Fibroblast of lung (primary cell): ENCODE results near the gene PEX14. TPM values are rescaled to one million over a fixed set of nuclear protein-coding genes. Genes with fewer than 3 reads are reported as not detected.
A peak's percentile ranks its signal among the peaks of the same experiment; 100 is the strongest.

Experiments
- DNase-seq, 2 donors: peaks; one replicate each; pipeline versions ENCODE4 v3.0.0 to v3.0.0-alpha.2; 2010; ENCODE audit warnings: low read depth in 2 of 2
- H2AFZ ChIP-seq: 2 replicates; pipeline ENCODE4 v1.5.1; 2012; ENCODE audit warnings: low read length, control low read depth, inconsistent platforms
- H3K27ac ChIP-seq: 2 replicates; pipeline ENCODE4 v1.5.1; 2011; ENCODE audit warnings: low read length, control low read depth; ENCODE audit not compliant: insufficient read depth
- H3K27me3 ChIP-seq: 2 replicates; pipeline ENCODE4 v1.5.1; 2011; ENCODE audit warnings: mild to moderate bottlenecking, low read length; ENCODE audit not compliant: control insufficient read depth, insufficient read depth
- H3K36me3 ChIP-seq: 2 replicates; pipeline ENCODE4 v1.5.1; 2011; ENCODE audit warnings: low read length; ENCODE audit not compliant: control insufficient read depth, insufficient read depth
- H3K4me1 ChIP-seq: 2 replicates; pipeline ENCODE4 v1.5.1; 2011; ENCODE audit warnings: low read length; ENCODE audit not compliant: control insufficient read depth, insufficient read depth; ENCODE audit errors: extremely low read depth
- H3K4me2 ChIP-seq: 2 replicates; pipeline ENCODE4 v1.5.1; 2011; ENCODE audit warnings: low read length, control low read depth; ENCODE audit not compliant: insufficient read depth; ENCODE audit errors: extremely low read depth
- H3K4me3 ChIP-seq, 4 experiments: fragments of 200-600 bp in 1 of 4; sonication (generic) in 1 of 4; replicated peaks in 1 of 4; 2 replicates each; pipeline ENCODE4 v1.5.1; 2011 to 2016; ENCODE audit warnings: low read length in 4 of 4, low read depth in 3 of 4, mild to moderate bottlenecking in 3 of 4, control low read depth in 2 of 4, inconsistent platforms in 1 of 4, mixed read lengths in 1 of 4; ENCODE audit not compliant: insufficient read depth in 1 of 4; ENCODE audit errors: control extremely low read depth in 1 of 4
- H3K79me2 ChIP-seq: 2 replicates; pipeline ENCODE4 v1.5.1; 2012; ENCODE audit warnings: mild to moderate bottlenecking, low read length, inconsistent platforms; ENCODE audit not compliant: control insufficient read depth, insufficient read depth
- H3K9ac ChIP-seq: 2 replicates; pipeline ENCODE4 v1.5.1; 2011; ENCODE audit warnings: mild to moderate bottlenecking, low read length, control low read depth; ENCODE audit not compliant: insufficient read depth
- H3K9me3 ChIP-seq: 2 replicates; pipeline ENCODE4 v1.5.1; 2012; ENCODE audit warnings: low read depth, low read length; ENCODE audit not compliant: control insufficient read depth, insufficient read depth
- H4K20me1 ChIP-seq: 2 replicates; pipeline ENCODE4 v1.5.1; 2011; ENCODE audit warnings: low read length; ENCODE audit not compliant: control insufficient read depth, insufficient read depth; ENCODE audit errors: extremely low read depth
- CTCF ChIP-seq, 2 donors: IDR thresholded peaks in 1 of 2; conservative IDR thresholded peaks in 1 of 2; 1 replicate in 1 of 2; 2 replicates in 1 of 2; pipeline ENCODE4 v1.5.1; 2011 to 2012; ENCODE audit warnings: low read length in 2 of 2, control low read depth in 1 of 2, inconsistent platforms in 1 of 2, low read depth in 1 of 2, mild to moderate bottlenecking in 1 of 2
- EZH2 ChIP-seq: IDR thresholded peaks from 2 replicates; pipeline ENCODE4 v1.5.1; 2012; ENCODE audit warnings: low read length, control low read depth, mild to moderate bottlenecking; ENCODE audit errors: missing control alignments
- polyA plus RNA-seq, 2 donors: library from polyadenylated mRNA; depleted of rRNA in 1 of 2; stranded (reverse) in 1 of 2; unstranded in 1 of 2; fragments of >200 nt; gene quantifications; 2 replicates each; pipeline ENCODE4 v1.2.1, GENCODE V29; 2011 to 2012; ENCODE audit warnings: missing spikeins in 1 of 2
- total RNA-seq: library from RNA; depleted of rRNA; stranded (reverse); fragments of >200 nt; gene quantifications from 2 replicates; pipeline ENCODE4 v1.2.1, GENCODE V29; 2014

The PEX14 gene
- total and polyA plus RNA-seq, 2 donors (not counting 1 experiment from before 2014, with no cell fraction given): 10.3 to 11.4 TPM

DNA sequence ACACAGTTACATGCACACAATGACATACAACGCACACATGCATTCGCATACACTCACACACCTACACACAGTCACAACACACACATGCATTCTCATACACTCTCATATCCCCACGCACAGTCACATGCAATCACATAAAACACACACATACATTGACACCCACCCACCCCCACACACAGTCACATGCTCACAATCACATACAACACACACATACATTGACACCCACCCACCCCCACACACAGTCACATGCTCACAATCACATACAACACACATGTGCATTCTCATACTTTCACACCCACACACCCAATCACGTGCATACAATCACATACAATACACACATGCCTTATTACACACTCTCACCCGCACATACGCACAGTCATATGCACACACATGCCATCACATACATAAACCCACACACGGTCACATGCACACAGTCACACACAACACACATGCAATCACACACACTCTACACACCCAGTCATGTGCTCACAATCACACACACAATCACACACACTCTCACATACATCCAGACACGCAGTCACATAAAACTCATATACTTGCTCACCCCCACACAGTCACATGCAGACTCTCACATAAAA is 187.4 kb downstream of the PEX14 start:
- no peaks in the 10 kb centered on the region for H3K79me2 ChIP-seq
- no peaks in the 10 kb centered on the region for H3K9me3 ChIP-seq
- H3K27ac ChIP-seq: no peak overlapping the region
- H3K4me3 ChIP-seq: no peak overlapping the region
- H3K9ac ChIP-seq: no peak overlapping the region
- no peaks in the 10 kb centered on the region for H3K27me3 ChIP-seq
- no peak for TF ChIP-seq EZH2
- TF ChIP-seq CTCF (conservative IDR thresholded peaks at IDR 0.05 in 1 of 2, IDR thresholded peaks at IDR 0.05 in 1 of 2; ENCODE audit: low read depth in 1 of 2, low read length in 2 of 2): no peak
- no peaks in the 10 kb centered on the region for H3K4me1 ChIP-seq
- no peaks in the 10 kb centered on the region for H3K36me3 ChIP-seq
- H2AFZ ChIP-seq: no peak overlapping the region
- no peaks in the 10 kb centered on the region for H4K20me1 ChIP-seq
- H3K4me2 ChIP-seq: no peak overlapping the region
- no peak for DNase-seq

GRCh38 chr1:10662824-10663677 is 188.3 kb downstream of the PEX14 start:
- H3K4me2 ChIP-seq: no peak overlapping the region
- no peaks in the 10 kb centered on the region for H4K20me1 ChIP-seq
- no peak overlapping the region for H3K27ac ChIP-seq
- no peak overlapping the region for H3K4me3 ChIP-seq
- no peaks in the 10 kb centered on the region for H3K79me2 ChIP-seq
- no peak overlapping the region for H3K9ac ChIP-seq
- H3K9me3 ChIP-seq: no peaks in the 10 kb centered on the region
- H3K27me3 ChIP-seq: no peaks in the 10 kb centered on the region
- TF ChIP-seq CTCF (conservative IDR thresholded peaks at IDR 0.05 in 1 of 2, IDR thresholded peaks at IDR 0.05 in 1 of 2; ENCODE audit: low read depth in 1 of 2, low read length in 2 of 2) (no peak), EZH2 (no peak)
- DNase-seq: no peak
- no peak overlapping the region for H2AFZ ChIP-seq
- no peaks in the 10 kb centered on the region for H3K36me3 ChIP-seq
- H3K4me1 ChIP-seq: no peaks in the 10 kb centered on the region

GRCh38 chr1:10663678-10664035 is 188.9 kb downstream of the PEX14 start:
- no peak overlapping the region for H2AFZ ChIP-seq
- H3K36me3 ChIP-seq: no peaks in the 10 kb centered on the region

More at GRCh38 chr1:10663678-10664035, 188.9 kb downstream of the PEX14 start:
- H3K27ac ChIP-seq: no peak overlapping the region
- H3K79me2 ChIP-seq: no peaks in the 10 kb centered on the region
- no peaks in the 10 kb centered on the region for H3K4me1 ChIP-seq
- TF ChIP-seq EZH2 (no peak), CTCF (conservative IDR thresholded peaks at IDR 0.05 in 1 of 2, IDR thresholded peaks at IDR 0.05 in 1 of 2; ENCODE audit: low read depth in 1 of 2, low read length in 2 of 2) (no peak)
- H3K9me3 ChIP-seq: no peaks in the 10 kb centered on the region
- H3K4me2 ChIP-seq: no peak overlapping the region
- no peaks in the 10 kb centered on the region for H4K20me1 ChIP-seq
- peak in 1 of 2 donors; percentile 34 for DNase-seq
- H3K9ac ChIP-seq: no peak overlapping the region
- no peak overlapping the region for H3K4me3 ChIP-seq
- no peaks in the 10 kb centered on the region for H3K27me3 ChIP-seq
